Measurements from ENCODE around the gene TMEM145.
"Not testable (repeated sequence)": the region's sequence is repeated elsewhere in the genome, so short reads cannot be mapped to it uniquely, and the experiment has no call there.

Gene TMEM145

GRCh38 chr19:42313096-42313839, at the start of gene TMEM145:
TMEM145 (plus strand) TSS chr19:42313309; CDS start chr19:42313377, 68 bp downstream.
- DNase-seq (ENCODE audit: low read depth in 2 of 2): peak in 1 of 2 donors; percentile 41

- not testable (repeated sequence) for DNase-seq (ENCODE audit: low read depth in 2 of 2)
These were observed 47.0 kb upstream of the TMEM145 start for GRCh38 chr19:42266105-42266504.

- not testable (repeated sequence) for DNase-seq (ENCODE audit: low read depth in 2 of 2)
These were observed 46.0 kb upstream of the TMEM145 start for GRCh38 chr19:42266928-42267603.

DNA sequence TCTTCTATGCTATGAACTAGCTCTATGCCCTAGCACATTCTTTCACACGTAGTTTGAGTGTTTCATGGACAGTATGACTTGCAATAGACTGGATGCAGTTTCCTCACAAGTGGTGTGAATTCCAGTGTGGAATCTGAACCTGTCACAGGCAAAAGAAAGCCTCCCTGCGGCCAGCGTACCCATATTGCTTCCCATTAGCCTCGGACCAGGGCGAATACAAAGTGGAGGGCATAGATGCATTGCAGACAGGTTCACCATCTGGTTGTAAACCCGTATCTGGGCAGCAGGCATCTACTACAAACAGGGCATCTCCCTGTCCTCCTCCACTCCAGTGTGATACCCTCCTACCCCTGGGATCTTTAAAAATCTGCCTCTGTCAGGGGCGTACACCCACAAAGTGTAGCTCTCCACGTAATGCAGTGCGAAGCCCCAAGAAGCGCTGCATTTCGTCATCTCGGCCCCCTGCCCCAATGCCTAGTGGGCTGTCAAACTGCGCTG, 45.4 kb upstream of the TMEM145 start:
- DNase-seq (ENCODE audit: low read depth in 2 of 2): no peak

DNA sequence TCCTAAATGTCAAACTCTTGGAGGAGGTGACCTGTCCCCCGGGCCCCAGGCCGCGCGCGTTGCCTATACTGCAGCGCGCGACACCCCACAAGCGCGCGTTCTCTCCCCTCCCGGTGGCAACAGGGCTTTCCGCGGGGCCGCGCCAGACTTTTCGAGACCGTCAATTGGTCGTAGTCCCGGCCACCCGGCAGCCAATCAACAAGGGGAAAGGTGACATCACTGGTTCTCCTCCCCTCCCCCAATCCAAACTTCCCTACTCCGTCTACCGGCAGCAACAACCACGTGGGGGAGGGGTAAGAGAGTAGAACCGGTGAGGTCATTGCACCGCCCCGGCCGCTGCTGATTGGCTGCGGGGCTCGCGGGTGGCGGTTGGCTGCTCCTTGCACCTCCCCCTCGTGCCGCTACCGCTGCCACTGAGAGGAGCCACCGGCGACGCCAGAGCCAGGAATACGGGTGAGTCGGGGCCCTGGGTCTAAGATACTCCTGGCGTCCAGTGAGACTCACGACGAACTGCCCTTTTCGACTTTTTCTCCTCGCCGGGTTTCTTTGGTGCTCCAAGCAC, 44.9 kb upstream of the TMEM145 start:
- peak; percentile 96 for DNase-seq (ENCODE audit: low read depth in 2 of 2)

GRCh38 chr19:42268704-42269477, 44.2 kb upstream of the TMEM145 start, which contains the start of gene CIC:
CIC (plus strand) TSS chr19:42269252; CDS start chr19:42271784, 2,532 bp downstream.
- peak; percentile 97 to 98 for DNase-seq (ENCODE audit: low read depth in 2 of 2)

- DNase-seq (ENCODE audit: low read depth in 2 of 2): no peak
These were observed 43.4 kb upstream of the TMEM145 start for GRCh38 chr19:42269478-42270345.

GRCh38 chr19:42270346-42271044, 42.6 kb upstream of the TMEM145 start:
- DNase-seq (ENCODE audit: low read depth in 2 of 2): peak; percentile 50 to 63

- no peak for DNase-seq (ENCODE audit: low read depth in 2 of 2)
These were observed 42.1 kb upstream of the TMEM145 start for GRCh38 chr19:42271045-42271419.

DNA sequence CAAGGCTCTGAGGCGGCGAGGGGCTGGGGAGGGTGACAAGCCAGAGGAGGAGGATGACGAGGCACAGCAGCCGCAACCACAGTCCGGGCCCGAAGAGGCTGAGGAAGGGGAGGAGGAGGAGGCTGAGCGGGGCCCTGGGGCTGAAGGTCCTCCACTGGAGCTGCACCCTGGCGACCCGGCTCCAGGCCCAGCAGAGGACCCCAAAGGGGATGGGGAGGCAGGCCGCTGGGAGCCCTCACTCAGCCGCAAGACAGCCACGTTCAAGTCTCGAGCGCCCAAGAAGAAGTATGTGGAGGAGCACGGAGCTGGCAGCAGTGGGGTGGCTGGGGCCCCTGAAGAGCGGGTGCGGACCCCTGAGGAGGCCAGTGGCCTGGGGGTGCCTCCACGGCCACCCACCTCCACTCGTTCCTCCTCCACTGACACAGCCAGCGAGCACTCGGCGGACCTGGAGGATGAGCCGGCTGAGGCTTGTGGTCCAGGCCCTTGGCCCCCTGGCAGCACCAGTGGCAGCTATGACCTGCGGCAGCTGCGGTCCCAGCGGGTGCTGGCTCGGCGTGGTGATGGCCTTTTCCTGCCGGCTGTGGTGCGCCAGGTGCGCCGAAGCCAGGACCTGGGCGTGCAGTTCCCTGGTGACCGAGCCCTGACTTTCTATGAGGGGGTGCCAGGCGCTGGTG, 41.1 kb upstream of the TMEM145 start:
- DNase-seq (ENCODE audit: low read depth in 2 of 2): no peak

GRCh38 chr19:42272535-42272897, 40.6 kb upstream of the TMEM145 start:
- no peak for DNase-seq (ENCODE audit: low read depth in 2 of 2)

- no peak for DNase-seq (ENCODE audit: low read depth in 2 of 2)
These were observed 40.1 kb upstream of the TMEM145 start for GRCh38 chr19:42272989-42273406.

- DNase-seq (ENCODE audit: low read depth in 2 of 2): no peak
These were observed 39.6 kb upstream of the TMEM145 start for GRCh38 chr19:42273407-42274064.

DNA sequence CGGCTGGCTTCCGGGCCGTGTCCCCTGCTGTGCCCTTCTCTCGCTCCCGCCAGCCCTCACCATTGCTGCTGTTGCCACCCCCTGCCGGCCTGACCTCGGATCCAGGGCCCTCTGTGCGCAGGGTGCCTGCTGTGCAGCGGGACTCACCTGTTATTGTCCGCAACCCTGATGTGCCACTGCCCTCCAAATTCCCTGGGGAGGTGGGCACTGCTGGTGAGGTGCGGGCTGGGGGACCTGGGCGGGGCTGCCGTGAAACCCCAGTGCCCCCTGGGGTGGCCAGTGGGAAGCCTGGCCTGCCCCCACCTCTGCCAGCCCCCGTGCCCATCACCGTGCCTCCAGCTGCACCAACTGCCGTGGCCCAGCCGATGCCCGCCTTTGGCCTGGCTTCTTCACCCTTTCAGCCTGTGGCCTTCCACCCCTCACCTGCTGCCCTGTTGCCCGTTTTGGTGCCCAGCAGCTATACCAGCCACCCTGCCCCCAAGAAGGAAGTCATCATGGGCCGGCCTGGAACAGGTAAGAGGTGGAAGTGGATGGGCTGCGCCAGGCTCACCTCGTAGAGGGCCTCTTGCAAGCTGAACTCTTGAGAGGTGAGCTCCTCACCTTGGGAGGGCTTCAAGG, 38.9 kb upstream of the TMEM145 start:
- no peak for DNase-seq (ENCODE audit: low read depth in 2 of 2)

DNA sequence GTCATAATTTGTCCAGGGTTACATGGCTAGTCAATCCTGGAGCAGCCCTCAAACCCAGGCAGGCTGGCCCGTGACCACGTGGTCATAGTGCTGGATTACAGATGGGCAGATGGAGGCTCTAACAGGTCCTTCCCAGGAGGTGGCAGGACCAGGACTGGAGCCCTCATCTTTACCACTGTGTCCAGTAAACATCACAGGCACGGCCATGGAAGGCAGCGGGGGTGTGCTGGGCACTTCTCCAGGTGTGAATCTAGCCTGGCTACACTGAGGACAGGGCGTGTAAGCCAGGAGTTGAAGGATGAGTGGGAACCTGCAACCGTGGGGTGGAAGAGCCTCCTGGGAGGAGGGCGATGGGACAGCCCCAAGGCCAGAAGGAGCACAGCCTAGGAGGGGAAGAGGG, 38.0 kb upstream of the TMEM145 start:
- no peak for DNase-seq (ENCODE audit: low read depth in 2 of 2)

DNA sequence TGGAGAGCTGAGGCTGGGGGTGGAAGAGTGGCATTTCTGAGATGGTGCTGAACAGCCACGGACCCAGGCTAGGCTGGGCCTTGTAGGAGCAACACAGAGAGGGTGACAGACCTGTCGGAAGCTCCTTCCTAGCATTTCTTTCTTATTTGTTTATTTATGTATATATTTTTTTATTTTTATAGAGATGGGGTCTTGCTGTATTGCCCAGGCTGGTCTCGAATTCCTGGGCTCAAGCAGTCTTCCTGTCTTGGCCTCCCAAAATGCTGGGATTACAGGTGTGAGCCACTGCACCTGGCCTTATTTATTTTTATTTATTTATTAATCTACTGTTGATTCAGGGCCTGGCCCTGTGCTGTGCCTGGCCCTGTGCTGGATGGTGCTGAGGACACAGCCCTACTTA, 37.6 kb upstream of the TMEM145 start:
- DNase-seq (ENCODE audit: low read depth in 2 of 2): no peak

DNA sequence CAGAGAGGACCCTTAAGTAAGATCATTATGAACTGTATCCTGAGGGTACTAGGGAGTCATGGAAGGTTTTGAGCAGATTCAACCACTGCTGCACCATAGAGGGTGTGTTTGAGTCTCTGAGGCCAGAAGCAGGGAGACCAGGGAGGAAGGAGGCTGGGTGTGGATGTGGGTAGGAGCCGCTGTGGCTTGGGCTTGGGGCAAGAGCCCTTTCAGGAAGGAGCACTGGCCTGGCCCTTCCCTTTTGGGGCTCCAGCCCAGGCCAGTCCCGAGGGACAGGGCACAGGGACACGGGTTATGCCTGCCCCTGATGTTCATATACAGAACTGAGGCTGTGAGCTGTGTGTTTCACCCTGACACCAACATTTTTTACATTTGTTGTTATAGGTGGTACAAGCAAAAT, 36.8 kb upstream of the TMEM145 start:
- no peak for DNase-seq (ENCODE audit: low read depth in 2 of 2)

DNA sequence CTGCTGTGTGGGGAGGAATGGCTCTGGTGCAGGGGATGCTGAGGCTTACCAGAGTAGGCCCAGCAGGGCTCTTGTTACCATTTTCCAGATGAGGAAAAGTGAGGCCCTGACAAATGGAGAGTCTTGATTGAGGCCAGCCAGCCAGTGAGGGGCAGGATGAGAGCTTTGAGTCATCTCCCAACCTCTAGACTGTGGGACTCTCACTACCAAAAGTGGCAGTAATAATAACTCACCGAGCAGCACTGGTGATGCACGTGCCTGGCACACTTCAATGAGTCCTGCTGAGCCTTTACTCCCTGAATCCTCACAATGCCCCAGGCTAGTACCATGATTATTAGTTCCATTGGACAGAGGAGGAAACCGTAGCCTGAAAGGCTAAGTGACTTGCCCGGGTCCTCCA, 36.3 kb upstream of the TMEM145 start:
- DNase-seq (ENCODE audit: low read depth in 2 of 2): no peak

All from stimulated activated CD8-positive, alpha-beta memory T cell treated with anti-CD3 and anti-CD28 coated beads, Interleukin-15, amount 100 ng/mL, for 48 hours (primary cell).